H9 (cell line): ENCODE results near the gene ASIC4. TPM values are rescaled to one million over a fixed set of nuclear protein-coding genes. Genes with fewer than 3 reads are reported as not detected.

Source experiments
- DNase-seq: peaks from one replicate; pipeline ENCODE4 v3.0.0-alpha.2; 2017
- H2AFZ ChIP-seq: one replicate; pipeline ENCODE4 v1.6.1; 2013; ENCODE audit warnings: mild to moderate bottlenecking, low read length, control low read depth, moderate library complexity
- H2AK5ac ChIP-seq: 2 replicates; pipeline ENCODE4 v1.6.1; 2013; ENCODE audit warnings: low read length, control low read depth, mixed read lengths; ENCODE audit not compliant: insufficient read length
- H2BK120ac ChIP-seq: one replicate; pipeline ENCODE4 v1.6.1; 2013; ENCODE audit warnings: low read depth, mild to moderate bottlenecking, low read length, control low read depth, inconsistent platforms; ENCODE audit not compliant: poor library complexity, severe bottlenecking
- H2BK12ac ChIP-seq: 2 replicates; pipeline ENCODE4 v1.6.1; 2013; ENCODE audit warnings: low read length, control low read depth, mixed read lengths, low read depth; ENCODE audit not compliant: insufficient read length
- H2BK15ac ChIP-seq: 2 replicates; pipeline ENCODE4 v1.6.1; 2013; ENCODE audit warnings: low read depth, low read length, control low read depth
- H2BK20ac ChIP-seq: one replicate; pipeline ENCODE4 v1.6.1; 2013; ENCODE audit warnings: low read depth, mild to moderate bottlenecking, low read length, control low read depth, inconsistent platforms; ENCODE audit not compliant: poor library complexity, severe bottlenecking
- H2BK5ac ChIP-seq: 2 replicates; pipeline ENCODE4 v1.6.1; 2013; ENCODE audit warnings: low read length, control low read depth, mixed read lengths; ENCODE audit not compliant: insufficient read length
- H3K14ac ChIP-seq: 2 replicates; pipeline ENCODE4 v1.6.1; 2013; ENCODE audit warnings: low read length, control low read depth; ENCODE audit not compliant: insufficient read depth
- H3K18ac ChIP-seq: 2 replicates; pipeline ENCODE4 v1.6.1; 2013; ENCODE audit warnings: low read depth, mild to moderate bottlenecking, mixed read lengths, low read length, control low read depth; ENCODE audit not compliant: insufficient read length
- H3K23ac ChIP-seq: 2 replicates; pipeline ENCODE4 v1.6.1; 2013; ENCODE audit warnings: low read length, control low read depth, mixed read lengths, low read depth; ENCODE audit not compliant: insufficient read length
- H3K23me2 ChIP-seq: 2 replicates; pipeline ENCODE4 v1.6.1; 2013; ENCODE audit warnings: low read depth, mild to moderate bottlenecking, mixed read lengths, low read length, control low read depth; ENCODE audit not compliant: insufficient read length, poor library complexity, severe bottlenecking
- H3K27ac ChIP-seq: 2 replicates; pipeline ENCODE4 v1.5.1; 2013; ENCODE audit warnings: low read length, control low read depth, mixed read lengths, low read depth; ENCODE audit not compliant: insufficient read length
- H3K27me3 ChIP-seq: 2 replicates; pipeline ENCODE4 v1.6.1; 2013; ENCODE audit warnings: low read length, control low read depth, inconsistent platforms; ENCODE audit not compliant: insufficient read depth
- H3K4ac ChIP-seq: 2 replicates; pipeline ENCODE4 v1.6.1; 2013; ENCODE audit warnings: low read depth, mild to moderate bottlenecking, control low read depth, inconsistent platforms, low read length, moderate library complexity
- H3K4me1 ChIP-seq: 2 replicates; pipeline ENCODE4 v1.6.1; 2013; ENCODE audit warnings: low read length, control low read depth, inconsistent platforms; ENCODE audit not compliant: insufficient read depth
- H3K4me2 ChIP-seq: 2 replicates; pipeline ENCODE4 v1.6.1; 2013; ENCODE audit warnings: low read length, control low read depth, mixed read lengths; ENCODE audit not compliant: insufficient read length, insufficient read depth
- H3K56ac ChIP-seq: 2 replicates; pipeline ENCODE4 v1.6.1; 2013; ENCODE audit warnings: low read depth, mild to moderate bottlenecking, mixed read lengths, low read length, control low read depth; ENCODE audit not compliant: insufficient read length
- H3K79me1 ChIP-seq: 2 replicates; pipeline ENCODE4 v1.6.1; 2013; ENCODE audit warnings: low read depth, mild to moderate bottlenecking, moderate library complexity, low read length, control low read depth, inconsistent platforms; ENCODE audit not compliant: insufficient read depth, poor library complexity, severe bottlenecking
- H3K79me2 ChIP-seq: 2 replicates; pipeline ENCODE4 v1.6.1; 2013; ENCODE audit warnings: low read length, control low read depth, inconsistent platforms; ENCODE audit not compliant: insufficient read depth
- H3K9ac ChIP-seq: 2 replicates; pipeline ENCODE4 v1.6.1; 2013; ENCODE audit warnings: low read length, control low read depth, mixed read lengths; ENCODE audit not compliant: insufficient read length; ENCODE audit errors: extremely low read depth
- H3K9me3 ChIP-seq: one replicate; pipeline ENCODE4 v1.6.1; 2013; ENCODE audit warnings: low read depth, low read length, inconsistent platforms; ENCODE audit not compliant: control insufficient read depth
- H3T11ph ChIP-seq: one replicate; pipeline ENCODE4 v1.6.1; 2013; ENCODE audit warnings: mild to moderate bottlenecking, low read length, control low read depth, inconsistent platforms
- H4K20me1 ChIP-seq: one replicate; pipeline ENCODE4 v1.6.1; 2013; ENCODE audit not compliant: control insufficient read depth, insufficient read length, insufficient read depth
- H4K5ac ChIP-seq: 2 replicates; pipeline ENCODE4 v1.6.1; 2013; ENCODE audit warnings: low read depth, mild to moderate bottlenecking, mixed read lengths, low read length, control low read depth; ENCODE audit not compliant: insufficient read length
- H4K8ac ChIP-seq: replicated peaks from 2 replicates; pipeline ENCODE4 v1.6.1; 2013; ENCODE audit warnings: low read length, control low read depth, mixed read lengths, low read depth; ENCODE audit not compliant: insufficient read length
- H4K91ac ChIP-seq: 2 replicates; pipeline ENCODE4 v1.6.1; 2013; ENCODE audit warnings: low read depth, mild to moderate bottlenecking, moderate library complexity, mixed read lengths, low read length, control low read depth; ENCODE audit not compliant: insufficient read length
- H3K27ac Mint-ChIP-seq, 3 experiments: 2 replicates in 2 of 3; 3 replicates in 1 of 3; pipeline ENCODE4 v1.8.0; 2020 to 2021; ENCODE audit warnings: mixed read lengths in 3 of 3, mild to moderate bottlenecking in 1 of 3, moderate library complexity in 1 of 3
- H3K27me3 Mint-ChIP-seq: 2 replicates; pipeline ENCODE4 v1.8.0; 2021; ENCODE audit warnings: low read depth, mild to moderate bottlenecking, moderate library complexity, mixed read lengths
- H3K36me3 Mint-ChIP-seq, 3 experiments: 2 replicates in 2 of 3; 3 replicates in 1 of 3; pipeline ENCODE4 v1.8.0; 2020 to 2021; ENCODE audit warnings: low read depth in 3 of 3, mixed read lengths in 3 of 3; ENCODE audit not compliant: insufficient read depth in 1 of 3
- H3K4me1 Mint-ChIP-seq, 2 experiments: 2 replicates each; pipeline ENCODE4 v1.8.0; 2020; ENCODE audit warnings: mixed read lengths in 2 of 2
- H3K4me3 Mint-ChIP-seq, 2 experiments: 2 replicates in 1 of 2; 3 replicates in 1 of 2; pipeline ENCODE4 v1.8.0; 2020 to 2021; ENCODE audit warnings: mild to moderate bottlenecking in 2 of 2, mixed read lengths in 2 of 2, moderate library complexity in 1 of 2
- H3K9me3 Mint-ChIP-seq, 2 experiments: 2 replicates in 1 of 2; 3 replicates in 1 of 2; pipeline ENCODE4 v1.8.0; 2020; ENCODE audit warnings: mild to moderate bottlenecking in 2 of 2, mixed read lengths in 2 of 2, moderate library complexity in 1 of 2
- CTCF ChIP-seq: fragments of 200-600 bp; sonication (generic); conservative IDR thresholded peaks from 3 replicates; pipeline ENCODE4 v1.8.0; 2021; ENCODE audit warnings: antibody characterized with exemption, mild to moderate bottlenecking
- WGBS: extraction: QIAGEN DNeasy Blood & Tissue Kit; methylation state at CpG from one replicate; pipeline ENCODE4 v1.1.7; 2013; ENCODE audit warnings: missing lambda C conversion rate, low lambda C conversion rate, mixed read lengths; ENCODE audit not compliant: insufficient read length; ENCODE audit errors: extremely low coverage; 5-methylcytosine and 5-hydroxymethylcytosine counted together
- total RNA-seq: library from RNA; stranded (reverse); gene quantifications from 2 replicates; pipeline ENCODE4 v1.2.1, GENCODE V29; 2021

ASIC4 gene
- total RNA-seq, 1 experiment from 2014 or later = 0.37 TPM

GRCh38 chr2:219561179-219562048 is 47.1 kb downstream of the ASIC4 start:
- H3K27ac ChIP-seq = no peak overlapping the region
- H3K23me2 ChIP-seq = no peaks in the 10 kb centered on the region
- H3K4ac ChIP-seq = no peak overlapping the region; the same call in 1 of the 2 replicates
- H2BK5ac ChIP-seq = no peak overlapping the region
- peaks cover 26% of the 10 kb centered on the region; the same call in 1 of the 2 replicates for H3K4me1 ChIP-seq
- H2BK20ac ChIP-seq = no peak overlapping the region
- no peak overlapping the region for H2BK12ac ChIP-seq
- H4K91ac ChIP-seq = no peak overlapping the region
- Mint-ChIP-seq H3K4me3 (peak overlapping the region in 1 of 2 experiments; percentile 17; a peak in 3 of 5 replicates), H3K9me3 (no peaks in the 10 kb centered on the region; a peak in 1 of 5 replicates), H3K27ac (peak overlapping the region; percentile 86 to 96 (median 89)), H3K4me1 (peaks cover 58 to 59% of the 10 kb centered on the region in 2 experiments), H3K36me3 (peaks cover 32 to 67% (median 48%) of the 10 kb centered on the region in 3 experiments), H3K27me3 (peaks cover 2% of the 10 kb centered on the region; the same call in 1 of the 2 replicates)
- no CpG with 5 or more reads among the region's 24 CpGs for WGBS
- no peaks in the 10 kb centered on the region for H3K79me2 ChIP-seq
- no peak overlapping the region for H2BK15ac ChIP-seq
- H2AK5ac ChIP-seq = no peak overlapping the region
- no peak overlapping the region for H3K56ac ChIP-seq
- TF ChIP-seq CTCF = no peak
- H3K18ac ChIP-seq = no peak overlapping the region
- no peaks in the 10 kb centered on the region for H3K79me1 ChIP-seq
- no peak overlapping the region for H3K9ac ChIP-seq
- no peaks in the 10 kb centered on the region for H3K27me3 ChIP-seq
- H2BK120ac ChIP-seq = no peak overlapping the region
- no peak overlapping the region for H3K23ac ChIP-seq
- H2AFZ ChIP-seq = no peak overlapping the region
- no peaks in the 10 kb centered on the region for H3K9me3 ChIP-seq
- peak; percentile 61 for DNase-seq
- no peak overlapping the region for H3K4me2 ChIP-seq
- H4K20me1 ChIP-seq = no peaks in the 10 kb centered on the region
- H3T11ph ChIP-seq = no peak overlapping the region
- no peak overlapping the region; the same call in 1 of the 2 replicates for H3K14ac ChIP-seq
- no peak overlapping the region for H4K5ac ChIP-seq
- no peak overlapping the region for H4K8ac ChIP-seq
